HG03039 (cell line): ENCODE measurements around the gene FAHD2A.
"Not testable (repeated sequence)": the region's sequence is repeated elsewhere in the genome, so short reads cannot be mapped to it uniquely, and the experiment has no call there.

ENCODE experiments used
- ATAC-seq: cut with Tn5 transposase; IDR thresholded peaks from one replicate; pipeline ENCODE4 v1.9.1; 2021; ENCODE audit warnings: mild to moderate bottlenecking, moderate library complexity; ENCODE audit not compliant: unreplicated experiment

Gene FAHD2A

GRCh38 chr2:95433373-95433772, 30.9 kb downstream of the FAHD2A start:
- not testable (repeated sequence) for ATAC-seq

GRCh38 chr2:95433973-95434372, 31.5 kb downstream of the FAHD2A start:
- ATAC-seq, result not testable (repeated sequence)

- ATAC-seq, result not testable (repeated sequence)
These were observed 32.1 kb downstream of the FAHD2A start for GRCh38 chr2:95434507-95435076.

GRCh38 chr2:95435162-95435871, 32.8 kb downstream of the FAHD2A start:
- not testable (repeated sequence) for ATAC-seq

GRCh38 chr2:95435872-95436209, 33.3 kb downstream of the FAHD2A start:
- not testable (repeated sequence) for ATAC-seq

GRCh38 chr2:95442474-95443099, 40.1 kb downstream of the FAHD2A start:
- ATAC-seq, result not testable (repeated sequence)

GRCh38 chr2:95445317-95445716, 42.8 kb downstream of the FAHD2A start:
- ATAC-seq, result not testable (repeated sequence)

- ATAC-seq, result not testable (repeated sequence)
These were observed 60.8 kb downstream of the FAHD2A start for GRCh38 chr2:95463292-95463691.
